Astrocyte of the cerebellum (primary cell): ENCODE data around the gene CDADC1.

ENCODE experiments used
- DNase-seq: peaks from one replicate; pipeline ENCODE4 v3.0.0-alpha.2; 2011; ENCODE audit warnings: low read depth
- H3K4me3 ChIP-seq: 2 replicates; pipeline ENCODE4 v1.5.1; 2011; ENCODE audit warnings: mild to moderate bottlenecking, low read depth, low read length, moderate library complexity
- in situ Hi-C: cut with HindIII; loops from 2 replicates; pipeline ENCODE4 v1.10.0; 2017; ENCODE audit warnings: low sequenced_read_pairs
- TF ChIP-seq, protein P1 (sequence below): IDR thresholded peaks from 2 replicates; pipeline ENCODE4 v1.5.1; 2012; ENCODE audit warnings: low read length, low read depth, moderate library complexity, mild to moderate bottlenecking; ENCODE audit errors: missing control alignments

CDADC1 gene

DNA sequence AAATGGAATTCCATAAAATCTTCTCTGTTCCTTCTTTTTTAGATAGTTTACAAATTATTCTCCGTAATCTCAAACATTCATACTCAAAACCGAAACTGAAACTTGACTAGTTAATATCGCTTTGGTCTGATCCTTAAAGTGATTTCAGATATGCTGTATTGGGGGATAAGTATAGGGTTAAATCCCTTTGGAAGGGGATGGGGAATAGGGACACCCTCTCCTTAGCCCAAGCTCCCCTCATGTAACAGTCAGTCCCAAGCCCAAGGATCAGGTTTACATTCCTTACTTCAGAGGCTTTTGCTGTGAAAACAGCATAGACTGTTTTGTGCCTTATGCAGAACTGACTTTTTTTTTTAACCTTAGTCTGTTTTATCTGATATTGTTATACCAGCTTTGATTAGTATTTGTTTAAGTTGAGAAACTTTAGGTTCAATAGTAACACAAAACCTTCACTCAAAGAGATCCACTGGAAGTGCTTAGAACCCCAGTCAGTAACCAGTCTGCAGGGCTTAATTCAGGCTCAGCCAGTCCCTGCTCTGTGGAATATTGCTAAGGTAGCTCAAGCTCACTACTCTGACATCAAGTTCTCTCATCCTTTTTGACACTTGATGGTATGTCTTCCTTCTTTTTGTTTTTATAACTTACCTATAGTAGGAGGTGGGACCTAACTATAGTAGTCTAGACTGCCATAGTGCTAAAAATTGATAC lies 10.5 kb downstream of the CDADC1 start:
- no peak for DNase-seq
- TF ChIP-seq, protein P1, sequence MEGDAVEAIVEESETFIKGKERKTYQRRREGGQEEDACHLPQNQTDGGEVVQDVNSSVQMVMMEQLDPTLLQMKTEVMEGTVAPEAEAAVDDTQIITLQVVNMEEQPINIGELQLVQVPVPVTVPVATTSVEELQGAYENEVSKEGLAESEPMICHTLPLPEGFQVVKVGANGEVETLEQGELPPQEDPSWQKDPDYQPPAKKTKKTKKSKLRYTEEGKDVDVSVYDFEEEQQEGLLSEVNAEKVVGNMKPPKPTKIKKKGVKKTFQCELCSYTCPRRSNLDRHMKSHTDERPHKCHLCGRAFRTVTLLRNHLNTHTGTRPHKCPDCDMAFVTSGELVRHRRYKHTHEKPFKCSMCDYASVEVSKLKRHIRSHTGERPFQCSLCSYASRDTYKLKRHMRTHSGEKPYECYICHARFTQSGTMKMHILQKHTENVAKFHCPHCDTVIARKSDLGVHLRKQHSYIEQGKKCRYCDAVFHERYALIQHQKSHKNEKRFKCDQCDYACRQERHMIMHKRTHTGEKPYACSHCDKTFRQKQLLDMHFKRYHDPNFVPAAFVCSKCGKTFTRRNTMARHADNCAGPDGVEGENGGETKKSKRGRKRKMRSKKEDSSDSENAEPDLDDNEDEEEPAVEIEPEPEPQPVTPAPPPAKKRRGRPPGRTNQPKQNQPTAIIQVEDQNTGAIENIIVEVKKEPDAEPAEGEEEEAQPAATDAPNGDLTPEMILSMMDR = no peak
- in situ Hi-C loops = no loop called here
- no peak overlapping the region for H3K4me3 ChIP-seq

DNA sequence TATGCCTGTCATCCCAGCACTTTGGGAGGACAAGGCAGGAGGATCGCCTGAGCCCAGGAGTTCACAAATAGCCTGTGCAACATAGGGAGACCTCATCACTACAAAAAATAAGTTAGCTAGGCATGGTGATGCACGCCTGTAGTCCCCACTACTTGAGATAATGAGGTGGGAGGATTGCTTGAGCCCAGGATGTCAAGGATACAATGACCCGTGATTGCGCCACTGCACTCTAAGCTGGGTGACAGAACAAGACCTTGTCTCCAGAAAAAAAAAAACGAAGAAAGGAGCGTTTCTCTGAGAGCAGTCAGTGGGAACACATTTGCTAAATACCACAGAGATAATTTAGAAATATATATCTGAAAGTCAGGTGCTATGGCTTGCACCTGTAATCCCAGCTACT lies 11.9 kb downstream of the CDADC1 start:
- no peak for DNase-seq
- H3K4me3 ChIP-seq = no peak overlapping the region
- TF ChIP-seq, protein P1 = no peak
- in situ Hi-C loops = no loop called here

DNA sequence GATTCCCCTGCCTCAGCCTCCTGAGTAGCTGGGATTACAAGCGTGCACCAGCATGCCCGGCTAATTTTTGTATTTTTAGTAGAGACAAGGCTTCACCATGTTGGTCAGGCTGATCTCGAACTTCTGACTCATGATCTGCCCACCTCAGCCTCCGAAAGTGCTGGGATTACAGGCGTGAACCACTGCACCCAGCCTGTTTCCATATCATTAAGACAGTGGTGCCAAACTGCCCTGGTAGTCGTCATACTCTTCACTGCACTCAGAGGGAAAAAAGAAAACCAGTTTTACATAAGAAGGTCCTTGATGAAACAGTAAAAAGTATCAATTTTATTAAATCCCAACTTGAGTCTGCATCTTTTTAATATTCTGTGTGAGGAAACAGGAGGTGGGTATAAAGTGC lies 14.9 kb downstream of the CDADC1 start:
- no peak for DNase-seq
- in situ Hi-C loops = no loop called here
- TF ChIP-seq, protein P1 = no peak
- H3K4me3 ChIP-seq = no peak overlapping the region

DNA sequence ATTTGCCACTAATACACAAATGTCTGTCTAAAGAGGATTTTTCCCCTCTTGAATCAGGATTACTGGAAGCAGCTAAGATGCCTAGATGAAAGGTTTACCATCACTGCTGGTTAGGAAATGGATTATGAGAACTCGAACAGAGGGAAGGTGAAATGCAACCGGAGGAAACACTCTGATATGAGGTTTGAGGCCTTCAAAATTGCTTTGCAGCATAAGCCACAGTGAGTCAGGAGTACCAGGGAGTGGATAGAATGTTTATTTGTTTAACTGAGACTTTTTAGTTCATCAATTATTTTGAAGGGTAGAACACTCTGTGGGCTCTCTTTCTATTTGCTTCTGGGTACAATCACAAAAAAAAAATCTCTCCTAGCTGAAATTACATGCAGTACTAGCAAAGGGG lies 18.1 kb downstream of the CDADC1 start:
- no peak overlapping the region for H3K4me3 ChIP-seq
- peak; percentile 26 for DNase-seq
- TF ChIP-seq, protein P1 = no peak
- in situ Hi-C loops = no loop called here

DNA sequence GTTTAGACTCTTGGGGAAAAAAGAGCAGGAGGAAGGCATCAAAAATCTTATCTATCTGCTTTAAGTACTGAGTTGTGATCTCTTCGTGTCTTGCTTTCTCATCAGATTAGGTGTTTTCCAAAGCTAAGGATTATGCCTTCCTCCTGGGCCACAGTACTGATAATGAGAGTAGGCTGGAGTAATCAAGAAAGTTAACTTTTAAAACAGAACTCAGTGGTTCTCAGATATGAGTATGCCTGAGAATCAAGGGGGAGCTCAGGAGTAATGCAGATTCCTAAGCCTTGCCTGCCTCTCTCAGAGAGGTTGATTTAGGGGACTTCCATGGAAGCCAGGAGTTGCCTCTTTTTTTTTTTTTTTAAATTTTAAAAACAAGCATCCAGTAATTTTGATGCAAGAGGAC lies 23.5 kb downstream of the CDADC1 start:
- DNase-seq = no peak
- in situ Hi-C loops = no loop called here
- TF ChIP-seq, protein P1 = no peak
- H3K4me3 ChIP-seq = no peak overlapping the region

DNA sequence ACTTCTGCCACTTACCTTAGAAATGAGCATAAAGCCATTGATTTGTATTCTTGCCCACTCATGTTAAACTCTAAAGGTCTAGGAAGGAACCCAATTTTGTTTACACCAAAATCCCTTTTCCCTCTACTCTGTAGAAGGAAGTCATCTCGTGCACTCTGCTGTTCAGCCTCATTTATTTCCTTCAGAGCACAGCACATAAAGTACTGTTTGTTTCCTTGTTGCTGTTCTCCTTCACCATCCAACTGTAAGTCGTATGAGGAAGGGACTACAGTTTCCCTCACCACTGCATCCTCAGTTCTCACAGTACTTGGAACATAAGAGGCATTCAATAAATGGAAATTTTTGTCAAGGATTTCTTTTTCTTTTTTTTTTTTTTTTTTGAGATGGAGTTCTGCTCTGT lies 24.6 kb downstream of the CDADC1 start:
- TF ChIP-seq, protein P1 = no peak
- in situ Hi-C loops = no loop called here
- no peak overlapping the region for H3K4me3 ChIP-seq
- DNase-seq = no peak

DNA sequence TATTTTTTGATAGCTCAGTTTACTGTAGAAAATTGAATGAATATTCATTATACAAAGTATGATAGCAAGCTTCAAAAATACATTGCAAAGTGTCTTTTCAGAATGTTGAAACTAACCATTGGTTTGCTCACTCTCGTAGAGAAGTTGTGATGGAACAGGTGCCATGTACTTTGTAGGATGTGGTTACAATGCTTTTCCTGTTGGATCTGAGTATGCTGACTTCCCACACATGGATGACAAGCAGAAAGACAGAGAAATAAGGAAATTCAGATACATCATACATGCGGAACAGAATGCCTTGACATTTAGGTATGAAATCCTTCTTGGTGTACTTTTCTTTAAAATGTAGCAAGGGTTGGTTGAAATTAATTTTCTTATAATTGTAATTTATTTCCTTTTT lies 30.5 kb downstream of the CDADC1 start:
- in situ Hi-C loops = no loop called here
- no peak overlapping the region for H3K4me3 ChIP-seq
- TF ChIP-seq, protein P1 = no peak
- DNase-seq = no peak
